Large intestine (tissue), 3 donors: Measurements from ENCODE around the gene PPFIA2. TPM values are rescaled to one million over a fixed set of nuclear protein-coding genes. Genes with fewer than 3 reads are reported as not detected.
A peak's percentile ranks its signal among the peaks of the same experiment; 100 is the strongest.

Experiments used
- DNase-seq, 2 donors: peaks; one replicate each; pipeline versions ENCODE4 v3.0.0 to v3.0.0-alpha.2; 2013
- H3K27ac ChIP-seq: one replicate; pipeline ENCODE4 v1.5.1; 2013; ENCODE audit warnings: low read length
- H3K27me3 ChIP-seq: 2 replicates; pipeline ENCODE4 v1.6.1; 2013; ENCODE audit warnings: low read length; ENCODE audit not compliant: control insufficient read depth, insufficient read depth
- H3K36me3 ChIP-seq: 2 replicates; pipeline ENCODE4 v1.6.1; 2013; ENCODE audit warnings: low read length; ENCODE audit not compliant: control insufficient read depth, insufficient read depth
- H3K4me1 ChIP-seq: one replicate; pipeline ENCODE4 v1.6.1; 2013; ENCODE audit warnings: low read length; ENCODE audit not compliant: control insufficient read depth, insufficient read depth
- H3K4me3 ChIP-seq: one replicate; pipeline ENCODE4 v1.5.1; 2013; ENCODE audit warnings: low read length
- H3K9me3 ChIP-seq: one replicate; pipeline ENCODE4 v1.6.1; 2013; ENCODE audit warnings: mild to moderate bottlenecking, low read depth, low read length, moderate library complexity; ENCODE audit not compliant: control insufficient read depth
- WGBS: methylation state at CpG from one replicate; pipeline ENCODE4 v1.1.5; 2013; ENCODE audit warnings: low lambda C conversion rate; ENCODE audit not compliant: insufficient coverage; 5-methylcytosine and 5-hydroxymethylcytosine counted together
- polyA plus RNA-seq: library from polyadenylated mRNA; unstranded; fragments of 120-200 nt; gene quantifications from one replicate; pipeline ENCODE4 v1.2.1, GENCODE V29; 2013

The PPFIA2 gene
- polyA plus RNA-seq, 1 donor, result 2.4 TPM

GRCh38 chr12:81461163-81461562, 298.0 kb downstream of the PPFIA2 start:
- DNase-seq, result no peak
- Histone ChIP-seq H3K27me3 (no peaks in the 10 kb centered on the region), H3K27ac (no peak overlapping the region), H3K9me3 (no peaks in the 10 kb centered on the region), H3K4me3 (no peak overlapping the region), H3K4me1 (no peaks in the 10 kb centered on the region), H3K36me3 (no peaks in the 10 kb centered on the region)
- WGBS, result no CpG with 5 or more reads among the region's 4 CpGs

GRCh38 chr12:81450920-81451739, 308.0 kb downstream of the PPFIA2 start:
- no peak overlapping the region for H3K27ac ChIP-seq
- 10% methylated on average over 2 of the region's 5 CpGs for WGBS
- no peak overlapping the region for H3K4me3 ChIP-seq
- no peaks in the 10 kb centered on the region for H3K9me3 ChIP-seq
- DNase-seq, result peak; percentile 24 to 30
- H3K4me1 ChIP-seq, result no peaks in the 10 kb centered on the region
- H3K36me3 ChIP-seq, result no peaks in the 10 kb centered on the region
- no peaks in the 10 kb centered on the region for H3K27me3 ChIP-seq

- Histone ChIP-seq H3K36me3 (no peaks in the 10 kb centered on the region), H3K4me3 (no peak overlapping the region), H3K9me3 (no peaks in the 10 kb centered on the region), H3K27ac (no peak overlapping the region), H3K27me3 (no peaks in the 10 kb centered on the region), H3K4me1 (no peaks in the 10 kb centered on the region)
- WGBS, result 79% methylated on average over 4 of the region's 6 CpGs
- no peak for DNase-seq
These were observed 317.5 kb downstream of the PPFIA2 start for GRCh38 chr12:81441629-81442028.

GRCh38 chr12:81440001-81440400, 319.1 kb downstream of the PPFIA2 start:
- Histone ChIP-seq H3K27ac (no peak overlapping the region), H3K27me3 (no peaks in the 10 kb centered on the region), H3K9me3 (no peaks in the 10 kb centered on the region), H3K4me1 (no peaks in the 10 kb centered on the region), H3K36me3 (no peaks in the 10 kb centered on the region), H3K4me3 (no peak overlapping the region)
- no CpG with 5 or more reads among the region's 3 CpGs for WGBS
- no peak for DNase-seq

GRCh38 chr12:81439344-81439743, 319.8 kb downstream of the PPFIA2 start:
- H3K36me3 ChIP-seq, result no peaks in the 10 kb centered on the region
- no peak for DNase-seq
- WGBS, result 76% methylated on average over 3 of the region's 5 CpGs

GRCh38 chr12:81417056-81417455, 342.1 kb downstream of the PPFIA2 start:
- no peaks in the 10 kb centered on the region for H3K36me3 ChIP-seq
- DNase-seq, result no peak
- H3K9me3 ChIP-seq, result no peaks in the 10 kb centered on the region
- H3K27ac ChIP-seq, result no peak overlapping the region
- 80% methylated on average over 2 of the region's 3 CpGs for WGBS
- no peaks in the 10 kb centered on the region for H3K27me3 ChIP-seq
- H3K4me3 ChIP-seq, result no peak overlapping the region
- no peaks in the 10 kb centered on the region for H3K4me1 ChIP-seq

More at GRCh38 chr12:81439344-81439743, 319.8 kb downstream of the PPFIA2 start:
- H3K4me1 ChIP-seq, result no peaks in the 10 kb centered on the region
- no peaks in the 10 kb centered on the region for H3K9me3 ChIP-seq
- no peak overlapping the region for H3K4me3 ChIP-seq
- H3K27ac ChIP-seq, result no peak overlapping the region
- H3K27me3 ChIP-seq, result no peaks in the 10 kb centered on the region

GRCh38 chr12:81416571-81416970, 342.6 kb downstream of the PPFIA2 start:
- Histone ChIP-seq H3K36me3 (no peaks in the 10 kb centered on the region), H3K4me3 (no peak overlapping the region), H3K27ac (no peak overlapping the region), H3K4me1 (no peaks in the 10 kb centered on the region), H3K9me3 (no peaks in the 10 kb centered on the region), H3K27me3 (no peaks in the 10 kb centered on the region)
- WGBS, result 83% methylated on average over 1 of the region's 1 CpG
- no peak for DNase-seq

GRCh38 chr12:81414441-81414840, 344.7 kb downstream of the PPFIA2 start:
- H3K4me1 ChIP-seq, result no peaks in the 10 kb centered on the region
- H3K9me3 ChIP-seq, result no peaks in the 10 kb centered on the region
- no peaks in the 10 kb centered on the region for H3K36me3 ChIP-seq
- DNase-seq, result no peak
- H3K4me3 ChIP-seq, result no peak overlapping the region
- no peak overlapping the region for H3K27ac ChIP-seq
- H3K27me3 ChIP-seq, result no peaks in the 10 kb centered on the region

GRCh38 chr12:81412940-81413339, 346.2 kb downstream of the PPFIA2 start:
- H3K4me1 ChIP-seq, result no peaks in the 10 kb centered on the region
- no peak for DNase-seq
- H3K4me3 ChIP-seq, result no peak overlapping the region
- no peak overlapping the region for H3K27ac ChIP-seq
- no peaks in the 10 kb centered on the region for H3K27me3 ChIP-seq
- no peaks in the 10 kb centered on the region for H3K9me3 ChIP-seq
- H3K36me3 ChIP-seq, result no peaks in the 10 kb centered on the region
- no CpG with 5 or more reads among the region's 1 CpG for WGBS

- Histone ChIP-seq H3K36me3 (no peaks in the 10 kb centered on the region), H3K4me1 (no peaks in the 10 kb centered on the region), H3K27ac (no peak overlapping the region), H3K27me3 (no peaks in the 10 kb centered on the region), H3K4me3 (no peak overlapping the region), H3K9me3 (no peaks in the 10 kb centered on the region)
- WGBS, result no CpG with 5 or more reads among the region's 1 CpG
- DNase-seq, result no peak
These were observed 355.8 kb downstream of the PPFIA2 start for GRCh38 chr12:81403348-81403747.

- H3K9me3 ChIP-seq, result no peaks in the 10 kb centered on the region
- H3K4me3 ChIP-seq, result no peak overlapping the region
- H3K36me3 ChIP-seq, result no peaks in the 10 kb centered on the region
- no peak for DNase-seq
- H3K4me1 ChIP-seq, result no peaks in the 10 kb centered on the region
- no peak overlapping the region for H3K27ac ChIP-seq
- no peaks in the 10 kb centered on the region for H3K27me3 ChIP-seq
- WGBS, result 100% methylated on average over 1 of the region's 2 CpGs
These were observed 357.9 kb downstream of the PPFIA2 start for GRCh38 chr12:81401241-81401640.
